SIG-M5 treated with dmso at 0.1 percent for 504 hours (cell line): ENCODE data around the gene TCL1A.
"Not testable (repeated sequence)": the region's sequence is repeated elsewhere in the genome, so short reads cannot be mapped to it uniquely, and the experiment has no call there.

Experiments
- DNase-seq: peaks from one replicate; lab custom pipeline; 2025; ENCODE audit not compliant: unreplicated experiment; lab: John Stamatoyannopoulos, UW

TCL1A gene, protein sequence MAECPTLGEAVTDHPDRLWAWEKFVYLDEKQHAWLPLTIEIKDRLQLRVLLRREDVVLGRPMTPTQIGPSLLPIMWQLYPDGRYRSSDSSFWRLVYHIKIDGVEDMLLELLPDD

GRCh38 chr14:95713596-95714371 is at the start of gene TCL1A:
TCL1A (minus strand) TSS chr14:95714125; CDS start chr14:95714066, 59 bp downstream.
- no peak for DNase-seq

DNA sequence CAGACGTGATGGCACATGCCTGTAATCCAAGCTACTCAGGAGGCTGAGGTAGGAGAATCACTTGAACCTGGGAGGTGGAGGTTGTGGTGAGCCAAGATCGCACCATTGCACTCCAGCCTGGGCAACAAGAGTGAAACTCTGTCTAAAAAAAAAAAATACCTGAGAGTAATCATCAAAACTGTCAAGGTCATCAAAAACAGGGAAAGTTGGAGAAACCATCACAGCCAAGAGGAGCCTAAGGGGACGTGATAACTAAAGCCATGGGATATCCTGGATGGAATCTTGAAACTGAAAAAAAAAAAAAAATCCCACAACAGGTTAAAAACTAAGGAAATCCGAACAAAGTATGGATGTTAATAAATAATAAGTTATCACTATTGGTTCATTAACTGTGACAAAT is 49.1 kb upstream of the TCL1A start:
- DNase-seq: not testable (repeated sequence)

GRCh38 chr14:95761436-95761835 is 47.5 kb upstream of the TCL1A start:
- no peak for DNase-seq

- no peak for DNase-seq
These were observed 46.7 kb upstream of the TCL1A start for GRCh38 chr14:95760596-95760995.

GRCh38 chr14:95759941-95760340 is 46.0 kb upstream of the TCL1A start:
- no peak for DNase-seq

GRCh38 chr14:95758331-95758730 is 44.4 kb upstream of the TCL1A start:
- no peak for DNase-seq

- DNase-seq: no peak
These were observed 42.8 kb upstream of the TCL1A start for GRCh38 chr14:95756751-95757150.

- DNase-seq: no peak
These were observed 42.2 kb upstream of the TCL1A start for GRCh38 chr14:95756127-95756526.

GRCh38 chr14:95741781-95742180 is 27.9 kb upstream of the TCL1A start:
- DNase-seq: no peak

DNA sequence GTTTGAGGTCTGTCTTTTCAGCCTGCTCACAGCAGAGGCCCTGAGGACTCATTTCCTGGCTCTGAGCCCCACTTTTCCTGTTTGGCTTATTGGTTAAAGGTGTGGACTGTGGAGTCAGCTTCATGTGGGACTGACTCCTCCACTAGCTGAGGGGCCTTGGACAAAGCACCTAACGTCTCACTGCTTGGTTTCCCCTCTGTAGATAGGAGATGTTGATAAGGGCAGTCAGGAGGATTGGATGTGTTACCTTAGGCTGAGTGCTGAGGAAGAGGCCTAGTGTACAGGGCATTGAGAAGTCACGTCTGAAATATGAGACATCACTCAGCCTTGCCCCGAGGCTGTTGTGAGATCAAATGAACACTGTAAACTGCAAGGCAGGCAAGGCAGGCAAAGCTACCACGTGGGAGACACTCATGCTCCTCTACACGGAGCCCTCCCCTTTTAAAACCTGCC is 27.1 kb upstream of the TCL1A start:
- DNase-seq: peak; percentile 72

- no peak for DNase-seq
These were observed 25.4 kb upstream of the TCL1A start for GRCh38 chr14:95739356-95739755.

DNA sequence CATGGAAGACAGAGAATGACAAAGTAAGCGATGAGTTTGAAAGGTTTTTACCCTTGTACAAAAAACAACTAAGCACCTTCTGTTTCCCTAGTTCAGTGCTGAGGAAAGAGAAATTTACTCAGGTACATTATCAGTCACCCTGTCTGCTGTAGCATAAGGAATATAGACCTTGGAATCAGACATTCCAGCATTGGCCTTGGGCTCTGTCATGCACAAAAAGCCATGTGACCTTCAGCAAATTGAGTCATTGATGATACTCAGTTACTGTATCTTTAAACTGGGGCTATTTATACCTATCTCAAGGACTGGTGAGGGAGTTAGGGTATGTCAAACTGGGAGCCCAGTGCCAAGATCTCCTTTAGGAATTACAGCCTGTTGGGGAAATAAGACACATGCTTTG is 19.3 kb upstream of the TCL1A start:
- no peak for DNase-seq

GRCh38 chr14:95730126-95730525 is 16.2 kb upstream of the TCL1A start:
- no peak for DNase-seq

DNA sequence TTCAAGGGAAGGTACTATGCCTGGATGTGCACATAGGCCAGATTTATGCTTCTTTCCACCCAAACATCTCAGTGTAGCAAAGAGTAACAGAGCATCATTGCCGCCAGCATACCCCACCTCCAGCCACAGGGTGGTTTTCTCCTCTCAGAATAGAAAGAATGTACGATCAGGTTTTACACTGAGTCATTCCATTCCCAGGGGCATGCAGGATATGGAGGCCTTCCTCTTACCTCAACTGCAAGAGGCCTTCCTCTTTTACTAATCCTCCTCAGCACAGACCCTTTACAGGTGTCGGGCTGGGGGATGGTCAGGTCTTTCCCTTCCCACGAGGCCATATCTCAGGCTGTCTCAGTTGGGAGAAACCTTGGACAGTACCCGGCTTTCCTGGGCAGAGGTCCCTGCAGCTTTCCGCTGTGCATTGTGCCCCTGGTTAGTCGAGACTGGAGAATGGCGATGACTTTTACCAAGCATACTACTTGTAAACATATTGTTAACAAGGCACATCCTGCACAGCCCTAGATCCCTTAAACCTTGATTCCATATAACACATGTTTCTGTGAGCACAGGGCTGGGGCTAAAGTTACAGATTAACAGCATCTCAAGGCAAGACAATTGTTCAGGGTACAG is 15.6 kb upstream of the TCL1A start:
- not testable (repeated sequence) for DNase-seq

GRCh38 chr14:95727056-95727700 is 13.3 kb upstream of the TCL1A start:
- DNase-seq: no peak

GRCh38 chr14:95725685-95726336 is 11.9 kb upstream of the TCL1A start:
- no peak for DNase-seq

- DNase-seq: no peak
These were observed 8.7 kb upstream of the TCL1A start for GRCh38 chr14:95722525-95723190.

GRCh38 chr14:95712398-95712797 is 1.5 kb downstream of the TCL1A start:
- DNase-seq: no peak

- DNase-seq: no peak
These were observed 2.3 kb downstream of the TCL1A start for GRCh38 chr14:95711476-95712176.

- no peak for DNase-seq
These were observed 3.8 kb downstream of the TCL1A start for GRCh38 chr14:95710106-95710505.
